HL-60 (cell line): ENCODE results near the gene CBX5.
"Not testable (repeated sequence)": the region's sequence is repeated elsewhere in the genome, so short reads cannot be mapped to it uniquely, and the experiment has no call there.

Experiments used
- DNase-seq, 2 experiments: peaks; one replicate each; pipeline ENCODE4 v3.0.0-alpha.2; 2010 to 2020; ENCODE audit warnings: low read depth in 1 of 2, low spot score in 1 of 2
- H3K27ac ChIP-seq: fragments of 250-450 bp; sonication (Bioruptor Pico); replicated peaks from 2 replicates; pipeline ENCODE4 v1.5.1; 2020; ENCODE audit warnings: mild to moderate bottlenecking, moderate library complexity
- H3K27me3 ChIP-seq: fragments of 250-450 bp; sonication (Bioruptor Pico); 2 replicates; pipeline ENCODE4 v1.5.1; 2021; ENCODE audit warnings: mild to moderate bottlenecking, moderate library complexity; ENCODE audit not compliant: insufficient read depth, poor library complexity, severe bottlenecking
- H3K4me3 ChIP-seq: replicated peaks from 2 replicates; pipeline ENCODE4 v1.5.1; 2011; ENCODE audit warnings: mild to moderate bottlenecking, control low read depth, low read length; ENCODE audit not compliant: insufficient read depth
- CTCF ChIP-seq: IDR thresholded peaks from one replicate; pipeline ENCODE4 v1.5.1; 2011; ENCODE audit warnings: low read length, control low read depth, inconsistent platforms; ENCODE audit not compliant: insufficient read depth
- GABPA ChIP-seq: IDR thresholded peaks from 2 replicates; pipeline ENCODE4 v1.6.1; 2012; ENCODE audit warnings: low read depth
- POLR2AphosphoS5 ChIP-seq: IDR thresholded peaks from 2 replicates; pipeline ENCODE4 v1.6.1; 2012; ENCODE audit warnings: low read depth
- REST ChIP-seq: IDR thresholded peaks from 2 replicates; pipeline ENCODE4 v1.6.1; 2012; ENCODE audit warnings: low read depth; ENCODE audit not compliant: insufficient replicate concordance
- SPI1 ChIP-seq: IDR thresholded peaks from 2 replicates; pipeline ENCODE4 v1.6.1; 2012; ENCODE audit warnings: low read depth, mild to moderate bottlenecking, borderline replicate concordance

CBX5 gene

GRCh38 chr12:54239620-54240019 is 40.3 kb downstream of the CBX5 start:
- Histone ChIP-seq H3K27ac (no peak overlapping the region), H3K27me3 (no peaks in the 10 kb centered on the region), H3K4me3 (no peak overlapping the region)
- TF ChIP-seq POLR2AphosphoS5 (no peak), GABPA (no peak), CTCF (no peak), SPI1 (no peak), REST (no peak)
- no peak for DNase-seq

GRCh38 chr12:54238531-54238930 is 41.4 kb downstream of the CBX5 start:
- DNase-seq: no peak
- H3K27me3 ChIP-seq: no peaks in the 10 kb centered on the region
- TF ChIP-seq CTCF (no peak), SPI1 (no peak), REST (no peak), GABPA (no peak), POLR2AphosphoS5 (no peak)
- H3K4me3 ChIP-seq: no peak overlapping the region
- H3K27ac ChIP-seq: no peak overlapping the region

GRCh38 chr12:54232790-54233189 is 47.1 kb downstream of the CBX5 start:
- no peak for DNase-seq
- H3K27me3 ChIP-seq: no peaks in the 10 kb centered on the region
- TF ChIP-seq CTCF (no peak), REST (no peak)
- H3K4me3 ChIP-seq: no peak overlapping the region
- no peak overlapping the region for H3K27ac ChIP-seq

- H3K27me3 ChIP-seq, H3K27ac ChIP-seq, H3K4me3 ChIP-seq, DNase-seq: not testable (repeated sequence)
These were observed 48.7 kb downstream of the CBX5 start for GRCh38 chr12:54231269-54231668.
